GM19099 (cell line): Measurements from ENCODE around the gene MBTPS1.
A peak's percentile ranks its signal among the peaks of the same experiment; 100 is the strongest.

Source experiments
- POLR2A ChIP-seq: IDR thresholded peaks from 3 replicates; pipeline ENCODE4 v1.6.1; 2011; ENCODE audit warnings: low read depth; ENCODE audit not compliant: insufficient read length; ENCODE audit errors: extremely low read depth

Gene MBTPS1

DNA sequence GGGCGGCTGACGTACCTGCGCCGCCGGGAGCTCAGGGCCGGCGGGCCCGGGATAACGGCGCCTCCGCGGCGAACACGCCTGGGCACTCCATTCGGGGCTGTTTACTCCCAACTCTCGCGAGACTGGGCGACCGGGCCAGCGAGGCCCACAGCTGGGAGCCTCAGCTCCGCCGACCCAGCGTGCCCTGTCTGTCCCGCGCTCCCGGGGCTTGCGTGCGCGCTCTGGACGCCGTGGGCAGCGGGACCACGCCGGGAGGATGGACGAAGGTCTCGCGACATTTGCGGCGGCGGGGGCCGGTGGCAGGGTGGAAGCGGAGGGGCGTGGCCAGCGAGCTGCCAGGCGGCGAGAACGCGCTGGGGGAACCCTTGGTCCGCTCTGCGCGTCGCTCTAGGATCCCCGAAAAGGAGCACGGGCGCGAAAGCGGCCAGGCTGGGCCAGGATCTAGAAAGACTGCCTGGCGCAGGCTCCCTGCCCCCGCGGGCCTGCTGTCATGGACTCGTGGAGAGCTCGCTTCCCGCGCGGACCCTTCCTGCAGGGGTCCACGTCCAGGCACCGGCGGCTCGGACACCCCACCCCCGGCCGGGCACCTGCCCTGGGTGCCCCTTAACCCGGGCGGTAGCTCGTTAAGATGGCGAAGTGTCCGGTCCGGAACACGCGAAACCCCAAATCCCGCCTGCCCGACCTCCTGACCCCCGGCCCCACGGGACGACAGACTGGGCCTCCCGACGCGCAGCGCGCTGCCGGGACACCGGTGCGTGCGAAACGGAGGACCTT, at the start of gene MBTPS1:
TSS of gene MBTPS1 (minus strand) at position 223 of the 774 bp plus-strand sequence. CDS start 15,159 bp downstream, outside the sequence.
- peak; percentile 87 for TF ChIP-seq POLR2A

- no peak for TF ChIP-seq POLR2A
Observed at GRCh38 chr16:84165746-84166145, 49.0 kb upstream of the MBTPS1 start.

GRCh38 chr16:84161801-84162200, 45.1 kb upstream of the MBTPS1 start:
- TF ChIP-seq POLR2A = no peak

DNA sequence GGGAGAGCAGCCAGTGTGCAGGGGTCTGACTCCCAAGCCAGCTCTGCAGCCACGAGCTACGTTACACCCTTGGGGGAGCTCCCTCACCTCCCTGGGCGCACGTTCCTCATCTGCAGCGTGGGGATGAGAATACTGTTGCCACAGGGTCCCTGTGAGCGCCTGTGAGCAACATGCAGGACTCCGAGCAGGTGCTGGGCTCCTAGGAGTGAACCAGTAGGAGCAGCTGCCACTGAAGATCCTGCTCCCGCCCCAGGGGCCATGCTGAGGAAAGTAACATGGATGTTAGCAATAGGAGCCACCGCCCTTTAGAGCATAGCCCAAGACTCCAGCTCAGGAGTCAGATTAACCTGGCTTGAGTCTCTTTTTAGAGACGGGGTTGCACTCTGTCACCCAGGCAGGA, 44.3 kb upstream of the MBTPS1 start:
- no peak for TF ChIP-seq POLR2A

GRCh38 chr16:84159800-84160199, 43.1 kb upstream of the MBTPS1 start:
- TF ChIP-seq POLR2A = no peak

- no peak for TF ChIP-seq POLR2A
Observed at GRCh38 chr16:84159007-84159406, 42.3 kb upstream of the MBTPS1 start.

GRCh38 chr16:84156342-84156784, 39.6 kb upstream of the MBTPS1 start:
- no peak for TF ChIP-seq POLR2A

- TF ChIP-seq POLR2A = no peak
Observed at GRCh38 chr16:84155771-84156170, 39.0 kb upstream of the MBTPS1 start.

GRCh38 chr16:84155226-84155625, 38.5 kb upstream of the MBTPS1 start:
- TF ChIP-seq POLR2A = no peak

GRCh38 chr16:84153660-84154214, 37.0 kb upstream of the MBTPS1 start:
- no peak for TF ChIP-seq POLR2A

DNA sequence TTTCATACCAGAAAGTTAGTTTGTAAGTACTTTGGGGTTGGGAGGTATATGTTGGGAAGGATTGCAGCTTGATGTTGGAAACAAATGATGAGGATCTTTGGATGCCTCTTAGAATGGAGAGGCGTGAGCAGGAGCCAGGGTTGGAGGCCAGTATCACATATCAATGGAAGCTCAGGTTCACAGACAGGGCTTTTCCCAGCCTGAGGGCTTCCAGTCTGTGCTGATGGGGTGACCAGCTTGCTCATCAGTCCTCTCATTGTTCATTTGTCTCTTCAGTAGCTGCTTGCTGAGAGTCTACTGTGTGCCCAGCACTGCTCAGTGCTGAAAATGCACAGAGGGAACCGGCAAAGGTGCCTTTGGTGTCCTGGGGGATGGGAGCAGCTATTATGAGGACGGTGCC, 34.2 kb upstream of the MBTPS1 start:
- no peak for TF ChIP-seq POLR2A

GRCh38 chr16:84144859-84145639, 28.3 kb upstream of the MBTPS1 start, which contains the start of the genes DNAAF1 and HSDL1:
Gene DNAAF1 (plus strand): TSS chr16:84145308. CDS start chr16:84145441, 133 bp downstream.
Gene HSDL1 (minus strand): TSS chr16:84145177. CDS start chr16:84131321, 13,856 bp downstream.
- TF ChIP-seq POLR2A = peak; percentile 63

DNA sequence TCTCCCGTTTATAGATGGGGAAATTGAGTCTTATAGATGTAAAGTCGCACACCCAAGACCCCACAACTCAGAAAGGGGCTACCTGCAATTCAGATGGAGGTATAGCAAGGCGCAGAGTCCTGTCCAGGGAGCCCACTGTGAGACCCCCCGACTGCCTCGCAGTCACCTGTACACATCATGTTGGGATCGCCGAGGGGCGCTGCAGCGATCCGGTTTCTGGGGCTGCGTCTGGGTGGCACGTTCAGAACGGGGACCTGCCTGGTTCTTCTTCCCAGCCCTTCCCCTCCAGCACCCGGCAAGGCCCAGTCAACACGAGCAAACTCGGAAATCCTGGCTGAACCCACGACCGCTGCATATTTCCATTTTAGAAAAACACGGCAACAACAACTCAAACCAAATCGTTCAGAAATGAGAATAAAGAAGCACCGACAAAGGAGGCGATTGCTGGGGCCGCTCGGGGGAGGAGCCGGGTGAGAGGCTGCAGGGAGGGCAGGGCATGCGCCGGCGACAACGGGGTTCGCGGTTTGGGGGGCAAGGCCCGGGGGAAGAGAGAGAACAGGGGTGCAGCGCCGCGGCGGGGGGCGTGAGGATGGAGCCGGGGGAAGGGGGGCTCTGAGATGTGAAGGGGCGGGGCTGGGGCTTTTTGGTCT, 27.6 kb upstream of the MBTPS1 start:
- no peak for TF ChIP-seq POLR2A

GRCh38 chr16:84143784-84144199, 27.1 kb upstream of the MBTPS1 start:
- no peak for TF ChIP-seq POLR2A

DNA sequence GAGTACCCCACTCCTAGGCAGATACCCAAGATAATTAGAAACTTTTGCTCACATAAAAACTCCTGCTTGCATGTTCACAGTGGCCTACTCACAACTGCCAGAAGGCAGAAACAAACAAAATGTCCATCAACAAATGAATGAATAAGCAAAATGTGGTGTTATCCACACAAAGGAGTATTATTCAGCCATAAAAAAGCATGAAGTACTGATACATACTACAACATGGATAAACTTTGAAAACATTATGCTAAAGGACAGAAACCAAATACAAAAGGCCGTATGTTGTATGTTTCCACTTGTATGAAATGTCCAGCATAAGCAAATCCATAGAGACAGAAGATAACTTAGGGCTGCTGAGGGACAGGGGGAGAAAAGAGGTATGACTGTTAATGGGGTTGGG, 26.3 kb upstream of the MBTPS1 start:
- TF ChIP-seq POLR2A = no peak
